DOHH2 (cell line): ENCODE results near the gene SMLR1.

Source experiments
- CTCF ChIP-seq: fragments of 200-600 bp; sonication (generic); IDR thresholded peaks from one replicate; pipeline ENCODE4 v1.5.1; 2014; ENCODE audit warnings: antibody characterized with exemption, mild to moderate bottlenecking, low read depth, low read length; ENCODE audit not compliant: poor library complexity, severe bottlenecking
- EZH2phosphoT487 ChIP-seq: fragments of 200-600 bp; sonication (generic); IDR thresholded peaks from 2 replicates; pipeline ENCODE4 v1.6.1; 2017; ENCODE audit warnings: borderline replicate concordance, mild to moderate bottlenecking, antibody characterized with exemption, low read length, moderate library complexity, mixed read lengths

GRCh38 chr6:130826442-130827246 lies 562 bp upstream of the SMLR1 start:
- TF ChIP-seq CTCF (no peak), EZH2phosphoT487 (no peak)
